Smooth muscle cell (in vitro differentiated cells): ENCODE data around the gene CNGA2. TPM values are rescaled to one million over a fixed set of nuclear protein-coding genes. Genes with fewer than 3 reads are reported as not detected.
"Not testable (repeated sequence)": the region's sequence is repeated elsewhere in the genome, so short reads cannot be mapped to it uniquely, and the experiment has no call there.

Experiments
- DNase-seq: peaks from one replicate; lab custom pipeline; 2025; ENCODE audit not compliant: unreplicated experiment; lab: John Stamatoyannopoulos, UW
- H2AFZ ChIP-seq: fragments of 200-600 bp; sonication (generic); 2 replicates; pipeline ENCODE4 v1.6.0; 2016; ENCODE audit warnings: antibody characterized with exemption, low read depth, mild to moderate bottlenecking
- H3F3A ChIP-seq: fragments of 200-600 bp; sonication (generic); 2 replicates; pipeline ENCODE4 v1.6.0; 2017; ENCODE audit warnings: antibody characterized with exemption, low read depth
- H3K27ac ChIP-seq: fragments of 200-600 bp; sonication (generic); 2 replicates; pipeline ENCODE4 v1.5.1; 2016; ENCODE audit warnings: low read depth, mild to moderate bottlenecking
- H3K27me3 ChIP-seq: fragments of 200-600 bp; sonication (generic); 2 replicates; pipeline ENCODE4 v1.6.1; 2016; ENCODE audit warnings: low read depth, mild to moderate bottlenecking
- H3K36me3 ChIP-seq: fragments of 200-600 bp; sonication (generic); 2 replicates; pipeline ENCODE4 v1.5.1; 2016; ENCODE audit warnings: low read depth
- H3K4me1 ChIP-seq: fragments of 200-600 bp; sonication (generic); 2 replicates; pipeline ENCODE4 v1.5.1; 2016; ENCODE audit warnings: low read depth
- H3K4me2 ChIP-seq: fragments of 200-600 bp; sonication (generic); 2 replicates; pipeline ENCODE4 v1.6.0; 2016; ENCODE audit warnings: mild to moderate bottlenecking
- H3K4me3 ChIP-seq: fragments of 200-600 bp; sonication (generic); 2 replicates; pipeline ENCODE4 v1.5.1; 2016; ENCODE audit warnings: mild to moderate bottlenecking
- H3K79me2 ChIP-seq: fragments of 200-600 bp; sonication (generic); 2 replicates; pipeline ENCODE4 v1.6.0; 2016; ENCODE audit warnings: low read depth, mild to moderate bottlenecking
- H3K9ac ChIP-seq: fragments of 200-600 bp; sonication (generic); 2 replicates; pipeline ENCODE4 v1.6.0; 2016; ENCODE audit warnings: low read depth
- H3K9me3 ChIP-seq: fragments of 200-600 bp; sonication (generic); replicated peaks from 2 replicates; pipeline ENCODE4 v1.5.1; 2016; ENCODE audit warnings: low read depth
- H4K20me1 ChIP-seq: fragments of 200-600 bp; sonication (generic); 2 replicates; pipeline ENCODE4 v1.6.0; 2016; ENCODE audit warnings: low read depth
- CTCF ChIP-seq: fragments of 200-600 bp; sonication (generic); IDR thresholded peaks from 2 replicates; pipeline ENCODE4 v1.5.1; 2017; ENCODE audit warnings: borderline replicate concordance, mild to moderate bottlenecking, antibody characterized with exemption; ENCODE audit not compliant: insufficient read depth, poor library complexity, severe bottlenecking
- WGBS: methylation state at CpG from one replicate; pipeline ENCODE4 v1.1.7; 2016; ENCODE audit warnings: low lambda C conversion rate; 5-methylcytosine and 5-hydroxymethylcytosine counted together
- polyA plus RNA-seq: library from polyadenylated mRNA; unstranded; fragments of >200 nt; fragmentation: Nextera tagmentation; extraction: Ambion mirVana; gene quantifications from 2 replicates; pipeline ENCODE4 v1.2.1, GENCODE V29; 2016
- total RNA-seq: library from RNA; depleted of rRNA; stranded (reverse); fragments of >200 nt; gene quantifications from 2 replicates; pipeline ENCODE4 v1.2.3, GENCODE V29; 2014

Gene CNGA2
- total and polyA plus RNA-seq, 2 experiments from 2014 or later, result not detected

GRCh38 chrX:151694121-151694520 lies 40.4 kb upstream of the CNGA2 start:
- H3K9ac ChIP-seq, result no peak overlapping the region
- no peak for DNase-seq
- no peak for TF ChIP-seq CTCF
- no peak overlapping the region for H3K27ac ChIP-seq
- H3F3A ChIP-seq, result no peaks in the 10 kb centered on the region
- no peaks in the 10 kb centered on the region for H3K36me3 ChIP-seq
- no peak overlapping the region for H2AFZ ChIP-seq
- WGBS, result 78% methylated on average over 12 of the region's 12 CpGs
- H4K20me1 ChIP-seq, result no peaks in the 10 kb centered on the region
- no peak overlapping the region for H3K4me2 ChIP-seq
- peaks cover 6% of the 10 kb centered on the region for H3K27me3 ChIP-seq
- H3K4me3 ChIP-seq, result no peak overlapping the region
- no peaks in the 10 kb centered on the region for H3K79me2 ChIP-seq
- H3K9me3 ChIP-seq, result no peaks in the 10 kb centered on the region
- H3K4me1 ChIP-seq, result no peaks in the 10 kb centered on the region

GRCh38 chrX:151694661-151695582 lies 39.6 kb upstream of the CNGA2 start, which contains the start of gene PRRG3:
TSS of gene PRRG3 (plus strand) at chrX:151695458. CDS start at chrX:151698815, 3,357 bp downstream.
- peak within 1 kb of the TSS; percentile 15 for H3K4me2 ChIP-seq
- no peaks in the 10 kb centered on the region for H3F3A ChIP-seq
- no peak within 1 kb of the TSS for H2AFZ ChIP-seq
- no peaks in the 10 kb centered on the region for H3K36me3 ChIP-seq
- H3K9ac ChIP-seq, result no peak within 1 kb of the TSS
- peaks cover 6% of the 10 kb centered on the region for H3K27me3 ChIP-seq
- no peak within 1 kb of the TSS for H3K27ac ChIP-seq
- 62% methylated on average over 20 of the region's 100 CpGs for WGBS
- no peaks in the 10 kb centered on the region for H3K9me3 ChIP-seq
- peak within 1 kb of the TSS; percentile 24 for H3K4me3 ChIP-seq
- no peak for DNase-seq
- H4K20me1 ChIP-seq, result no peaks in the 10 kb centered on the region
- no peaks in the 10 kb centered on the region for H3K79me2 ChIP-seq
- no peaks in the 10 kb centered on the region for H3K4me1 ChIP-seq
- TF ChIP-seq CTCF, result no peak

- Histone ChIP-seq H3F3A (no peaks in the 10 kb centered on the region), H2AFZ (no peak overlapping the region), H4K20me1 (no peaks in the 10 kb centered on the region), H3K27me3 (peaks cover 6% of the 10 kb centered on the region), H3K4me1 (no peaks in the 10 kb centered on the region), H3K9me3 (no peaks in the 10 kb centered on the region), H3K27ac (no peak overlapping the region), H3K36me3 (no peaks in the 10 kb centered on the region), H3K79me2 (no peaks in the 10 kb centered on the region), H3K4me2 (peak overlapping the region; percentile 15), H3K9ac (no peak overlapping the region), H3K4me3 (peak overlapping the region; percentile 24)
- TF ChIP-seq CTCF, result no peak
- WGBS, result 58% methylated on average over 19 of the region's 19 CpGs
- DNase-seq, result no peak
These were observed 38.8 kb upstream of the CNGA2 start for GRCh38 chrX:151695583-151696340.

- H3K9me3 ChIP-seq, H3K4me1 ChIP-seq, H3K79me2 ChIP-seq, H3K9ac ChIP-seq, H3K4me3 ChIP-seq, H3F3A ChIP-seq, H2AFZ ChIP-seq, H4K20me1 ChIP-seq, H3K27me3 ChIP-seq, H3K36me3 ChIP-seq, DNase-seq: not testable (repeated sequence)
- H3K27ac ChIP-seq, result peak overlapping the region; percentile 56
- H3K4me2 ChIP-seq, result peak overlapping the region; percentile 65
- WGBS, result 83% methylated on average over 8 of the region's 8 CpGs
These were observed 37.5 kb upstream of the CNGA2 start for GRCh38 chrX:151697082-151697481.
